HL-60/S4 (cell line): Measurements from ENCODE around the gene TPRKB.
"Not testable (repeated sequence)": the region's sequence is repeated elsewhere in the genome, so short reads cannot be mapped to it uniquely, and the experiment has no call there.

Experiments used
- in situ Hi-C: fragments of 300-500 bp; cut with MboI; formaldehyde crosslinking; loops from 2 replicates; pipeline ENCODE4 v1.14.3; 2022; ENCODE audit warnings: low sequenced_read_pairs

TPRKB gene

GRCh38 chr2:73736855-73737779, at the start of gene TPRKB:
TSS of gene TPRKB (minus strand) at chr2:73737345. CDS start at chr2:73734569, 2,776 bp downstream.
- in situ Hi-C loops = no loop called here

- in situ Hi-C loops = not testable (repeated sequence)
These were observed 46.7 kb upstream of the TPRKB start, which contains the start of gene C2orf78 for GRCh38 chr2:73783883-73784282. TSS of gene C2orf78 (plus strand) at chr2:73784183. CDS start at chr2:73784310, 127 bp downstream.

GRCh38 chr2:73783402-73783801, 46.3 kb upstream of the TPRKB start:
- in situ Hi-C loops = not testable (repeated sequence)

- in situ Hi-C loops = no loop called here
These were observed 43.1 kb upstream of the TPRKB start for GRCh38 chr2:73780237-73780582.

- in situ Hi-C loops = no loop called here
These were observed 42.5 kb upstream of the TPRKB start, which contains the start of gene DUSP11 for GRCh38 chr2:73779467-73780236. TSS of gene DUSP11 (minus strand) at chr2:73780103. CDS start at chr2:73779974, 129 bp downstream.

- in situ Hi-C loops = not testable (repeated sequence)
These were observed 41.8 kb upstream of the TPRKB start for GRCh38 chr2:73778867-73779466.

GRCh38 chr2:73776869-73777519, 39.8 kb upstream of the TPRKB start:
- in situ Hi-C loops = no loop called here

- in situ Hi-C loops = no loop called here
These were observed 39.2 kb upstream of the TPRKB start for GRCh38 chr2:73776381-73776780.

- in situ Hi-C loops = no loop called here
These were observed 35.7 kb upstream of the TPRKB start for GRCh38 chr2:73772819-73773218.

GRCh38 chr2:73770725-73771124, 33.6 kb upstream of the TPRKB start:
- in situ Hi-C loops = no loop called here

- in situ Hi-C loops = no loop called here
These were observed 29.8 kb upstream of the TPRKB start for GRCh38 chr2:73766994-73767393.

GRCh38 chr2:73766349-73766748, 29.2 kb upstream of the TPRKB start:
- in situ Hi-C loops = no loop called here

- in situ Hi-C loops = no loop called here
These were observed 27.8 kb upstream of the TPRKB start for GRCh38 chr2:73764945-73765344.

GRCh38 chr2:73762571-73762970, 25.4 kb upstream of the TPRKB start:
- in situ Hi-C loops = no loop called here

- in situ Hi-C loops = no loop called here
These were observed 22.8 kb upstream of the TPRKB start for GRCh38 chr2:73759904-73760303.

GRCh38 chr2:73759285-73759764, 22.2 kb upstream of the TPRKB start:
- in situ Hi-C loops = no loop called here

GRCh38 chr2:73754332-73754731, 17.2 kb upstream of the TPRKB start:
- in situ Hi-C loops = not testable (repeated sequence)

- in situ Hi-C loops = no loop called here
These were observed 12.2 kb upstream of the TPRKB start for GRCh38 chr2:73749314-73749713.

GRCh38 chr2:73746877-73747208, 9.7 kb upstream of the TPRKB start:
- in situ Hi-C loops = no loop called here

GRCh38 chr2:73746015-73746876, 9.1 kb upstream of the TPRKB start:
- in situ Hi-C loops = no loop called here
